HEK293T (cell line): ENCODE results near the gene RBM26.

Experiments used
- CTCF ChIA-PET: fragments of 350-600 bp; formaldehyde crosslinking; extraction: SDS; loops from one replicate; lab custom pipeline; 2021; ENCODE audit warnings: antibody characterized with exemption, inconsistent platforms; lab: Yijun Ruan, JAX
- POLR2A ChIA-PET: fragments of 350-600 bp; formaldehyde crosslinking; extraction: SDS; loops from one replicate; lab custom pipeline; 2020; ENCODE audit warnings: antibody characterized with exemption, inconsistent platforms; lab: Yijun Ruan, JAX
- DNase-seq: peaks from one replicate; pipeline ENCODE4 v3.0.0; 2012; ENCODE audit warnings: mixed read lengths; ENCODE audit errors: extremely low spot score
- ARNT ChIP-seq: fragments of 450-650 bp; IDR thresholded peaks from 2 replicates; pipeline ENCODE4 v1.6.1; 2017; ENCODE audit warnings: mild to moderate bottlenecking
- BHLHE40 ChIP-seq: fragments of 450-650 bp; IDR thresholded peaks from 2 replicates; pipeline ENCODE4 v1.6.1; 2016; ENCODE audit warnings: mild to moderate bottlenecking, moderate library complexity, borderline replicate concordance
- CTBP1 ChIP-seq: fragments of 450-650 bp; IDR thresholded peaks from 2 replicates; pipeline ENCODE4 v1.6.1; 2016; ENCODE audit warnings: borderline replicate concordance
- ELF4 ChIP-seq: fragments of 450-650 bp; IDR thresholded peaks from 2 replicates; pipeline ENCODE4 v1.6.1; 2017; ENCODE audit warnings: antibody characterized with exemption
- FOXA1 ChIP-seq: fragments of 450-650 bp; IDR thresholded peaks from 2 replicates; pipeline ENCODE4 v1.6.1; 2016; ENCODE audit warnings: mild to moderate bottlenecking
- FOXK2 ChIP-seq: fragments of 450-650 bp; IDR thresholded peaks from 2 replicates; pipeline ENCODE4 v1.6.1; 2016; ENCODE audit warnings: mild to moderate bottlenecking
- FOXM1 ChIP-seq: fragments of 450-650 bp; IDR thresholded peaks from 2 replicates; pipeline ENCODE4 v1.6.1; 2017; ENCODE audit warnings: mild to moderate bottlenecking, borderline replicate concordance
- HDGF ChIP-seq: fragments of 450-650 bp; IDR thresholded peaks from 2 replicates; pipeline ENCODE4 v1.6.1; 2017; ENCODE audit warnings: antibody characterized with exemption, borderline replicate concordance
- L3MBTL2 ChIP-seq: fragments of 450-650 bp; conservative IDR thresholded peaks from 2 replicates; pipeline ENCODE4 v1.6.1; 2016; ENCODE audit warnings: mild to moderate bottlenecking
- LEF1 ChIP-seq: fragments of 450-650 bp; IDR thresholded peaks from 2 replicates; pipeline ENCODE4 v1.6.1; 2017; ENCODE audit warnings: mild to moderate bottlenecking, borderline replicate concordance
- NFRKB ChIP-seq: fragments of 450-650 bp; IDR thresholded peaks from 2 replicates; pipeline ENCODE4 v1.6.1; 2016; ENCODE audit warnings: mild to moderate bottlenecking, moderate library complexity
- PKNOX1 ChIP-seq: fragments of 450-650 bp; IDR thresholded peaks from 2 replicates; pipeline ENCODE4 v1.6.1; 2016
- SP1 ChIP-seq: fragments of 450-650 bp; IDR thresholded peaks from 2 replicates; pipeline ENCODE4 v1.6.1; 2017
- SUZ12 ChIP-seq: fragments of 450-650 bp; IDR thresholded peaks from 2 replicates; pipeline ENCODE4 v1.6.1; 2016; ENCODE audit warnings: mild to moderate bottlenecking
- TARDBP ChIP-seq: fragments of 450-650 bp; IDR thresholded peaks from 2 replicates; pipeline ENCODE4 v1.6.1; 2016
- ZNF384 ChIP-seq: fragments of 450-650 bp; IDR thresholded peaks from 2 replicates; pipeline ENCODE4 v1.6.1; 2016

The RBM26 gene

DNA sequence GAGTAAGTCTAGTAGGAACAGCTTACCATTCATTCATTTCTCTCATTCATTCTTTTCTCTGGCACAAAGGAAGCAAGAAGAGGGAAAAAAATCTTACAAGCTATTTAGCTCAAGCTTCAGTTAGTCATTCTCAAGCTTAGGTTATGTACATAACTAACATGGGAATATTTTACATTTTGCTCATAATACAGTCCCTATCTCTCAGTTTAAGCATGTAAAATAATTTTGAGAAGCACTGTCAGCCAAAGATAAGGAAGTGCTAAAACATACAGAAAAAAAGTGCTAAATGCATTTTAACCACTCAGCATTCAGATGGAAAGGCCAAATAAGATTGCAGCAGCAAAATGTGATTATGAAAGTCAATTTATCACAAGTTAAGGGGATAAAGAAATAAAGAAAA lies 7.9 kb downstream of the RBM26 start:
- no peak for DNase-seq
- TF ChIP-seq CTBP1, result no peak
- ChIA-PET POLR2A (interaction anchor here (0.6 to 1.3 kb wide), 3 partner anchors 8 to 22 kb away, joined by 3 read pairs; partner anchors contain the start of gene RBM26), CTCF (interaction anchor here (0.6 kb wide), 2 partner anchors 18 to 1261 kb away, joined by 4 read pairs; no protein-coding TSS in a partner anchor)

DNA sequence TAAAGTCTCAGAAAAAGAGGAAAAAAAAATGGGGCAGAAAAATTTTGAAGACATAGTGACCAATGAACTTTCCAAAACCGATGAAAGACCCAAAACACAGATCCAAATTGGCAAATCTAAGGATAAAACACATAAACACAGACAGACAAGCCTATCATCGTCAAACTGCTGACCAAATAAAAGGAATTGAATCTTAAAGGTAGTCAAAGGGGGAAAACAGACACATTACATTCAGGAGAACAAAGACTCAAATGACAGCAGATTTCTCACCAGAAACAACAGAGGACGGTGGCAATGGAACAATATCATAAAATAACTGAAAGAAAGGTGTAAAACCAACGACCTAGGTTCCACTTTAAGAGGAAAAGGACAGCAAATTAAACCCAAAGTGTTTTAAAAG lies 10.2 kb downstream of the RBM26 start:
- TF ChIP-seq TARDBP, result no peak
- TF ChIP-seq NFRKB, result no peak
- TF ChIP-seq SUZ12, result no peak
- TF ChIP-seq FOXM1, result peak; percentile 55; the same call in 1 of the 2 replicates
- no peak for TF ChIP-seq FOXA1
- CTCF ChIA-PET, result no interaction called here
- DNase-seq, result no peak
- POLR2A ChIA-PET, result no interaction called here

GRCh38 chr13:79393564-79394249 lies 12.3 kb downstream of the RBM26 start:
- peak; percentile 62 for DNase-seq

GRCh38 chr13:79392882-79393563 lies 13.0 kb downstream of the RBM26 start:
- CTCF ChIA-PET, result interaction anchor here (0.6 to 1.0 kb wide), 3 partner anchors 31 to 366 kb away, joined by 3 to 5 read pairs (median 4); no protein-coding TSS in a partner anchor
- TF ChIP-seq ELF4, result no peak
- no peak for TF ChIP-seq LEF1
- no peak for TF ChIP-seq HDGF
- TF ChIP-seq BHLHE40, result no peak
- TF ChIP-seq SP1, result no peak
- TF ChIP-seq FOXM1, result no peak
- no peak for TF ChIP-seq CTBP1
- TF ChIP-seq ZNF384, result no peak
- no peak for TF ChIP-seq PKNOX1
- TF ChIP-seq NFRKB, result no peak
- TF ChIP-seq FOXK2, result no peak
- TF ChIP-seq TARDBP, result no peak
- no peak for TF ChIP-seq FOXA1
- TF ChIP-seq ARNT, result no peak
- no peak for TF ChIP-seq SUZ12
- no peak for TF ChIP-seq L3MBTL2
- no peak for DNase-seq
- POLR2A ChIA-PET, result interaction anchor here (2.6 kb wide), 1 partner anchor 13 kb away, joined by 26 read pairs; the partner anchor contains the start of gene RBM26

More at GRCh38 chr13:79393564-79394249, 12.3 kb downstream of the RBM26 start:
- ChIA-PET POLR2A (interaction anchor here (1.0 to 2.6 kb wide), 2 partner anchors 9 to 12 kb away, joined by 3 to 26 read pairs; partner anchors contain the start of gene RBM26), CTCF (interaction anchor here (0.6 to 1.0 kb wide), 3 partner anchors 30 to 262 kb away, joined by 3 to 5 read pairs (median 4); no protein-coding TSS in a partner anchor)
- TF ChIP-seq ZNF384, result no peak
- TF ChIP-seq HDGF, result no peak
- no peak for TF ChIP-seq NFRKB
- TF ChIP-seq ARNT, result no peak
- peak; percentile 50 for TF ChIP-seq ELF4
- TF ChIP-seq FOXA1, result peak; percentile 94
- TF ChIP-seq L3MBTL2, result peak; percentile 81
- TF ChIP-seq BHLHE40, result peak; percentile 65; the same call in 1 of the 2 replicates
- peak; percentile 63; the same call in 1 of the 2 replicates for TF ChIP-seq CTBP1
- TF ChIP-seq LEF1, result no peak
- no peak for TF ChIP-seq TARDBP
- TF ChIP-seq FOXM1, result peak; percentile 86; the same call in 1 of the 2 replicates
- TF ChIP-seq SUZ12, result no peak
- TF ChIP-seq FOXK2, result no peak; the same call in 1 of the 2 replicates
- TF ChIP-seq SP1, result no peak
- TF ChIP-seq PKNOX1, result no peak

DNA sequence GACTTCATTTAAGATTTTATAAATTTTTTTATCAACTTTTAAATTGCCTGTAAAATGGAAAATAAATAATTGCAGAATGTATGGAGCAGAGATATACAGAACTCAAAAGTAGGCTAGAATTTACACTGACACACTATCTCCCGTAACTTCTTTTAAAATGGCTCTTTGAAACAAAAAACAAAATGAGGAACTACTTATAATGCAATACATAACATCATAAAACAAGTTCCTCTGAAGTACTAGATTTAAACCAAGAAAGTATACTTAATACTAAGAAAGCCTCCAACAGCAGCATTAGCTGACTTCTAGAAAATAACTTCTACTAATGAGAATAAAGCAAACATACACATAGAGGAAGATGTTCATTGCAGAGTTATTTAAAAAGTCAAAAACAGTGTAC lies 17.0 kb downstream of the RBM26 start:
- no peak for DNase-seq
- TF ChIP-seq SUZ12, result no peak
- no peak for TF ChIP-seq ZNF384
- no peak for TF ChIP-seq LEF1
- TF ChIP-seq HDGF, result no peak
- no peak for TF ChIP-seq BHLHE40
- TF ChIP-seq SP1, result no peak
- TF ChIP-seq L3MBTL2, result no peak
- ChIA-PET CTCF (interaction anchor here (0.7 kb wide), 1 partner anchor 39 kb away, joined by 4 read pairs; no protein-coding TSS in a partner anchor), POLR2A (no interaction called here)

- no peak for TF ChIP-seq ELF4
- TF ChIP-seq L3MBTL2, result no peak
- no peak for TF ChIP-seq PKNOX1
- TF ChIP-seq ZNF384, result no peak
- TF ChIP-seq HDGF, result no peak
- TF ChIP-seq CTBP1, result no peak
- TF ChIP-seq LEF1, result no peak
- no peak for TF ChIP-seq FOXM1
- no peak for TF ChIP-seq TARDBP
- TF ChIP-seq SUZ12, result no peak
- DNase-seq, result no peak
- POLR2A ChIA-PET, result no interaction called here
- CTCF ChIA-PET, result no interaction called here
Measured at GRCh38 chr13:79387853-79388252, 18.2 kb downstream of the RBM26 start.
